Uterus (tissue), 4 donors: ENCODE measurements around the gene MYLK3. TPM values are rescaled to one million over a fixed set of nuclear protein-coding genes. Genes with fewer than 3 reads are reported as not detected.
A peak's percentile ranks its signal among the peaks of the same experiment; 100 is the strongest.

ENCODE experiments used
- DNase-seq, 2 donors: peaks; one replicate each; pipeline ENCODE4 v3.0.0-alpha.2; 2019 to 2020
- H3K27ac ChIP-seq, 2 donors: fragments of 200-600 bp; sonication (generic); 1 replicate in 1 of 2; 2 replicates in 1 of 2; pipeline ENCODE4 v1.5.1; 2016 to 2018
- H3K27me3 ChIP-seq, 2 donors: fragments of 200-600 bp; sonication (generic); one replicate each; pipeline ENCODE4 v1.5.1; 2018 to 2019; ENCODE audit warnings: control low read depth in 1 of 2
- H3K36me3 ChIP-seq, 2 donors: fragments of 200-600 bp; sonication (generic); one replicate each; pipeline ENCODE4 v1.5.1; 2019; ENCODE audit warnings: control low read depth in 1 of 2
- H3K4me1 ChIP-seq, 2 donors: fragments of 200-600 bp; sonication (generic); one replicate each; pipeline ENCODE4 v1.5.1; 2018 to 2019; ENCODE audit warnings: control low read depth in 1 of 2
- H3K4me3 ChIP-seq, 2 donors: fragments of 200-600 bp; sonication (generic); 1 replicate in 1 of 2; 2 replicates in 1 of 2; pipeline ENCODE4 v1.5.1; 2018 to 2019; ENCODE audit warnings: mild to moderate bottlenecking in 1 of 2
- H3K9me3 ChIP-seq, 2 donors: fragments of 200-600 bp; sonication (generic); one replicate each; pipeline ENCODE4 v1.5.1; 2019; ENCODE audit warnings: control low read depth in 1 of 2
- CTCF ChIP-seq, 4 experiments: fragments of 200-600 bp in 2 of 4; fragments of 450-650 bp in 2 of 4; sonication (generic) in 2 of 4; IDR thresholded peaks; one replicate each; pipeline ENCODE4 v1.5.1; 2016 to 2019; ENCODE audit warnings: antibody characterized with exemption in 4 of 4, mild to moderate bottlenecking in 2 of 4, moderate library complexity in 1 of 4
- POLR2A ChIP-seq, 2 donors: fragments of 450-650 bp; IDR thresholded peaks; one replicate each; pipeline ENCODE4 v1.6.1; 2016; ENCODE audit warnings: antibody characterized with exemption in 2 of 2, mild to moderate bottlenecking in 1 of 2, moderate library complexity in 1 of 2
- intact Hi-C: fragments of 100-400 bp; cut with DNase I; formaldehyde crosslinking; loops from one replicate; pipeline ENCODE4 v1.15.1; 2023; ENCODE audit warnings: low total_unique reads
- total RNA-seq, 4 donors: library from RNA; depleted of rRNA in 3 of 4; stranded (reverse); fragments of >200 nt in 3 of 4; gene quantifications; one replicate each; pipeline versions ENCODE4 v1.1.0 to v1.2.4, GENCODE V29; 2014 to 2023
- donor health status: DM: yes; HTN: yes; CAD: no.

Gene MYLK3
- total RNA-seq, 4 donors from 2014 or later = 0.51 to 4.8 (median 0.61) TPM; not detected in 1

GRCh38 chr16:46673320-46674013, 74.7 kb downstream of the MYLK3 start:
- H3K36me3 ChIP-seq = no peaks in the 10 kb centered on the region
- DNase-seq = no peak
- no peaks in the 10 kb centered on the region for H3K27me3 ChIP-seq
- no peak overlapping the region for H3K4me3 ChIP-seq
- H3K4me1 ChIP-seq = no peaks in the 10 kb centered on the region
- no peaks in the 10 kb centered on the region for H3K9me3 ChIP-seq
- intact Hi-C loops = no loop called here
- TF ChIP-seq POLR2A (IDR thresholded peaks at IDR 0.05) = no peak
- peak; percentile 43 to 50 (median 49) for TF ChIP-seq CTCF (IDR thresholded peaks at IDR 0.05)
- H3K27ac ChIP-seq = no peak overlapping the region

- H3K27ac ChIP-seq = no peak overlapping the region
- no peaks in the 10 kb centered on the region for H3K36me3 ChIP-seq
- H3K9me3 ChIP-seq = no peaks in the 10 kb centered on the region
- no peaks in the 10 kb centered on the region for H3K4me1 ChIP-seq
- H3K27me3 ChIP-seq = no peaks in the 10 kb centered on the region
- TF ChIP-seq CTCF (IDR thresholded peaks at IDR 0.05) = no peak
- no peak for TF ChIP-seq POLR2A (IDR thresholded peaks at IDR 0.05)
- no peak overlapping the region for H3K4me3 ChIP-seq
- no peak for DNase-seq
- intact Hi-C loops = no loop called here
These were observed 86.0 kb downstream of the MYLK3 start for GRCh38 chr16:46662123-46662522.

GRCh38 chr16:46658925-46659324, 89.2 kb downstream of the MYLK3 start:
- Histone ChIP-seq H3K27me3 (no peaks in the 10 kb centered on the region), H3K9me3 (no peaks in the 10 kb centered on the region), H3K4me1 (no peaks in the 10 kb centered on the region), H3K36me3 (no peaks in the 10 kb centered on the region), H3K27ac (no peak overlapping the region), H3K4me3 (no peak overlapping the region)
- TF ChIP-seq POLR2A (IDR thresholded peaks at IDR 0.05) (no peak), CTCF (IDR thresholded peaks at IDR 0.05) (no peak)
- intact Hi-C loops = no loop called here
- DNase-seq = no peak

Other genes starting within 250 kb of the MYLK3 start
- gene SHCBP1, start 127.0 kb downstream of the MYLK3 start, total RNA-seq = 10 to 100 TPM in 1 of 4 donors, not detected in 3; 11.8 TPM
- 100 to 1,000 TPM in 1 of 4 donors, 10 to 100 TPM in 3; 23.1 to 183 (median 67.4) TPM for gene VPS35, start 59.2 kb downstream of the MYLK3 start, total RNA-seq
- 10 to 100 TPM in 1 of 4 donors, 1 to 10 TPM in 2, not detected in 1; 1.2 to 11.3 (median 1.3) TPM for gene ORC6, start 58.7 kb downstream of the MYLK3 start, total RNA-seq
- 10 to 100 TPM in 1 of 4 donors, 1 to 10 TPM in 2, under 1 TPM in 1; under 0.01 to 20.1 (median 5.5) TPM for gene C16orf87, start 82.8 kb upstream of the MYLK3 start, total RNA-seq
- 10 to 100 TPM in 1 of 4 donors, 1 to 10 TPM in 2, not detected in 1; 1.5 to 11.0 (median 4.4) TPM for gene GPT2, start 136.0 kb upstream of the MYLK3 start, total RNA-seq
- gene DNAJA2, start 225.3 kb upstream of the MYLK3 start, total RNA-seq = 10 to 100 TPM; 25.3 to 79.4 (median 40.1) TPM